ENCODE data around the gene ABCD1. TPM values are rescaled to one million over a fixed set of nuclear protein-coding genes. Genes with fewer than 3 reads are reported as not detected.

The ABCD1 gene
- total and polyA plus RNA-seq, 9 donors = 1.4 to 11.1 (median 8.3) TPM

DNA sequence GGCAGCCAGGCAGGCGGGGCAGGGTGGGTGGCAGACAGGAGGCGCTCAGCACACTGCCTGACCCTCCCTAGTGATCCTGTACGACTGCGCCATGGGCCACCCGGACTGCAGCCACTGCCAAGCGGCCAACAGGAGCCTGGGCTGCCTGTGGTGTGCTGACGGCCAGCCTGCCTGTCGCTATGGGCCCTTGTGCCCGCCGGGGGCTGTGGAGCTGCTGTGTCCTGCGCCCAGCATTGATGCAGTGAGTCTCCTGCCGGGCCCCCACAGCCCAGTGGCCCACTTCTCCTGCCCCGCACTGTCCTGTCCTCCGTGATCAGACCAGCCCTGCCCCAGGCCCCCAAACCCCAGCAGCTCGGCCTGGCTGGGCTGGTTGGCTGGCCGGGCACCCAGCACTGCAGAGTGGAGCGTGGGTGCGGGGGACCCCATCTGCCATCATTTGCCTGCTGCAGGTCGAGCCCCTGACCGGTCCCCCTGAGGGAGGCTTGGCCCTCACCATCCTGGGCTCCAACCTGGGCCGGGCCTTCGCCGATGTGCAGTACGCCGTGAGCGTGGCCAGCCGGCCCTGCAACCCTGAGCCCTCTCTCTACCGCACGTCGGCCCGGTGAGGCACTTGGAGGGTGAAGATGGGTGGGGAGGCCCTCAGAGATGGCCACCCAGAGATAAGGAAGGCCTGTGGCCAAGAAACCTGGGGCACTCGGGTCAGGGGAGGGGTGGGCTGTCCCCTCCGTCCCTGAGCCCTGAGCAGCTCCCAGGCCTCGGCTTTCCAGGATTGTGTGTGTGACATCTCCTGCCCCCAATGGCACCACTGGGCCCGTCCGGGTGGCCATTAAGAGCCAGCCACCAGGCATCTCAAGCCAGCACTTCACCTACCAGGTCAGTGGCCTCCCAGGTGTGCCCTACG, 47.0 kb downstream of the ABCD1 start:
- 83 to 85% (median 83%) methylated on average over 33 to 37 of the region's 37 CpGs for WGBS, 3 donors
- TF ChIP-seq CTCF (IDR thresholded peaks at IDR 0.05) = no peak
- no peak for TF ChIP-seq POLR2A (IDR thresholded peaks at IDR 0.05)
- TF ChIP-seq EP300 (IDR thresholded peaks at IDR 0.05) = no peak
- Histone ChIP-seq H3K4me1 (ENCODE audit: insufficient read depth) (no peaks in the 10 kb centered on the region), H3K9me3 (no peaks in the 10 kb centered on the region), H3K27me3 (no peaks in the 10 kb centered on the region), H3K4me3 (no peak overlapping the region), H3K27ac (no peak overlapping the region), H3K36me3 (no peaks in the 10 kb centered on the region)
- intact Hi-C loops (cut with DNase I) = loop anchor here in 1 of 4 donors (5.0 kb wide), 1 partner anchor 1446 kb away; the partner anchor contains the start of gene VBP1
- DNase-seq = peak in 2 of 5 donors; percentile 9 to 31

- no peaks in the 10 kb centered on the region for H3K4me1 ChIP-seq (ENCODE audit: insufficient read depth)
- no peak overlapping the region for H3K4me3 ChIP-seq
- no peaks in the 10 kb centered on the region for H3K36me3 ChIP-seq
- H3K27me3 ChIP-seq = no peaks in the 10 kb centered on the region
- DNase-seq = peak in 1 of 5 donors; percentile 28
- H3K9me3 ChIP-seq = no peaks in the 10 kb centered on the region
- TF ChIP-seq EP300 (IDR thresholded peaks at IDR 0.05) (no peak), POLR2A (IDR thresholded peaks at IDR 0.05) (no peak)
- no peak overlapping the region for H3K27ac ChIP-seq
- 79 to 88% (median 83%) methylated on average over 20 to 21 of the region's 21 CpGs for WGBS, 3 donors
- intact Hi-C loops (cut with DNase I) = loop anchor here in 1 of 4 donors (5.0 kb wide), 1 partner anchor 1445 kb away; the partner anchor contains the start of gene VBP1
These were observed 47.9 kb downstream of the ABCD1 start for GRCh38 chrX:153772316-153773217.

GRCh38 chrX:153773218-153773611, 48.6 kb downstream of the ABCD1 start:
- WGBS, 3 donors = 93 to 95% (median 94%) methylated on average over 17 to 23 of the region's 23 CpGs
- DNase-seq = peak in 1 of 5 donors; percentile 11
- TF ChIP-seq EP300 (IDR thresholded peaks at IDR 0.05) (no peak), POLR2A (IDR thresholded peaks at IDR 0.05) (no peak), CTCF (IDR thresholded peaks at IDR 0.05) (no peak)
- H3K27me3 ChIP-seq = no peaks in the 10 kb centered on the region
- no peak overlapping the region for H3K4me3 ChIP-seq
- intact Hi-C loops (cut with DNase I) = loop anchor here in 1 of 4 donors (5.0 kb wide), 1 partner anchor 1444 kb away; the partner anchor contains the start of gene VBP1
- H3K36me3 ChIP-seq = no peaks in the 10 kb centered on the region
- no peak overlapping the region for H3K27ac ChIP-seq
- H3K4me1 ChIP-seq (ENCODE audit: insufficient read depth) = no peaks in the 10 kb centered on the region
- no peaks in the 10 kb centered on the region for H3K9me3 ChIP-seq

DNA sequence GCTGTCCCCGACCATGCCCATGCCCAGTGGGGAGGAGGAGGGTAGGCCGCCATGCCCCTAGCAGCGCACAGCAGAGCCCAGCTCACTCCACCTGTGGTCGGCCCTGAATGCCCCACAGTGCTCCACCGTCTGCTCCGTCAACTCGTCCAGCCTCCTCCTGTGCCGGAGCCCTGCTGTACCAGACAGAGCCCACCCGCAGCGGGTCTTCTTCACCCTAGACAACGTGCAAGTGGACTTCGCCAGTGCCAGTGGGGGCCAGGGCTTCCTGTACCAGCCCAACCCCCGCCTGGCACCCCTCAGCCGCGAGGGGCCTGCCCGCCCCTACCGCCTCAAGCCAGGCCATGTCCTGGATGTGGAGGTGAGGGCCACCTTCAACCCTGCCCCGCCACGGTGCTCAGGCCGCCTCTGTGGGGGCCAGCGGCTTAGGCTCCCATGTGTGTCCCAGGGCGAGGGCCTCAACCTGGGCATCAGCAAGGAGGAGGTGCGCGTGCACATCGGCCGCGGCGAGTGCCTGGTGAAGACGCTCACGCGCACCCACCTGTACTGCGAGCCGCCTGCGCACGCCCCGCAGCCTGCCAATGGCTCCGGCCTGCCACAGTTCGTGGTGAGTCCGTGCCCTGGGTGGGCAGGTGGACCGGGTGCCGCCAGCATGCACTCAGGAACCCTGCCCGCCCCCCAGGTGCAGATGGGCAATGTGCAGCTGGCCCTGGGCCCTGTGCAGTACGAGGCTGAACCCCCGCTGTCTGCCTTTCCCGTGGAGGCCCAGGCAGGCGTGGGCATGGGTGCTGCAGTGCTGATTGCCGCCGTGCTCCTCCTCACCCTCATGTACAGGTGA, 49.3 kb downstream of the ABCD1 start:
- Histone ChIP-seq H3K4me3 (no peak overlapping the region), H3K4me1 (ENCODE audit: insufficient read depth) (no peaks in the 10 kb centered on the region), H3K9me3 (no peaks in the 10 kb centered on the region), H3K27ac (no peak overlapping the region), H3K36me3 (no peaks in the 10 kb centered on the region), H3K27me3 (no peaks in the 10 kb centered on the region)
- peak in 3 of 5 donors; percentile 15 to 31 (median 17) for DNase-seq
- intact Hi-C loops (cut with DNase I) = loop anchor here in 1 of 4 donors (5.0 kb wide), 1 partner anchor 1443 kb away; the partner anchor contains the start of gene VBP1
- TF ChIP-seq POLR2A (IDR thresholded peaks at IDR 0.05) (no peak), EP300 (IDR thresholded peaks at IDR 0.05) (no peak), CTCF (IDR thresholded peaks at IDR 0.05) (no peak)
- WGBS, 3 donors = 93% methylated on average over 24 to 48 of the region's 48 CpGs

Data from ovary (tissue), 9 donors.